GM21619 (cell line): Measurements from ENCODE around the gene SEMA5A.

Experiments
- ATAC-seq: cut with Tn5 transposase; IDR thresholded peaks from one replicate; pipeline ENCODE4 v1.9.1; 2021; ENCODE audit not compliant: unreplicated experiment

SEMA5A gene

DNA sequence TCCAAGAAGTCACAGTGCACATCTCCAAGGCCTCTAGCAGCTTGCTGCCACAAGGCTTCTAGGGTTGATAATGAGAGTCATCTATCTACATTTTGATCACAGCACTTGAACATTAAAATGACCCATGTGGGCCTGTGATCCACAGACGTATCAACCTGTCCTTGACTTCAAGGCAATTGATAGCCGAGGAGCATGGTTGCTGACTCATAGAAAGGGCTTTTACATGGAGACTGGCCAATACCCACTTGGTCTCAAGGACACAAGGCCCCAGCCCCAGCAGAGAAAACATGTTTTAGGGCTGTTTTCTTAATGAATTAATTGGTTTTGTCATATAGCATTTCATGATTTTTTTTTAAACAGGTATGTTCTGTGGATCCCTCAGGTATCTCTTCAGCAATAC lies 314.0 kb downstream of the SEMA5A start:
- ATAC-seq, result no peak

DNA sequence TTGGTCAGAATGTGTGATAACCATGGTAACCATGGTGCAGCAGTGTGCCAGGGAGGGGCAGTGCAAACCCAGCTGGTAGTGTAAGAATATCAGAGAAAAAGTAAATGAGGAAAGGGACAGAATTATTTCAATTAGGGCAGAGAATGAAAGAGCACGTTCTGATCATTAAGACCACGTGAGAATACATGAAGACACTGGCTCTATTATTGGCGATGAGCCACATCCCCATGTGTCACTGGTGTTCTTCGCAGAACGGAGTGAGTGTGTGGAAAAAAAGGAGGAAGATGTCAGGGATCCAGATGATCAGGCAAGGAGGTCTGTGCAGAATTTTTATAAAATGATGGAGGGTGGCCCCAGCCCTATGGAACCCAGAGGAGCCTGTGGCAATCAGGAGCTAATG lies 315.5 kb downstream of the SEMA5A start:
- no peak for ATAC-seq

DNA sequence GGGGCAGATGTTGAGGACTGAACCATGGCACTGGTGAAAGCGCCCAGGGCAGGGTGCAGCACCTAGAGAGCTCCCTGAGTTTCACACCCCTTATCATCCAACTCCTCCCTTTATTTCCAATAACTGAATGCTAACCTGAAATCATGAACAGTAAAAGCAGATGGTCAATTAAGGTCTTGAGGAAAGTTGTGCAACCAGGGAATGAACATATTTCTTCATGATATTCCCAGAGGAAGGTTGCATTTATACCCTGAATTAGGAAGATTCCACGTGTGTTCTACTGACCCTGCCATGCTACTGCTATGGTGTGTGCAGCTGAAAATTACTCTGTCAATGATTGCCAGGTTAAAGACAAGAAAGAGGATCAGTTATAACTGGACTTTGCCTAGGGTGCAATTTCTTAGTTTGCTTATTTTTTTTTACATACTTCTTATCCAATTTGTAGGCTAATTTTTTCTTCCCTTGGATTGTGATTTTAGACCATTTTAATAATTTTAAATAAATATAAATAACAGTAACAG lies 319.8 kb downstream of the SEMA5A start:
- ATAC-seq, result no peak

DNA sequence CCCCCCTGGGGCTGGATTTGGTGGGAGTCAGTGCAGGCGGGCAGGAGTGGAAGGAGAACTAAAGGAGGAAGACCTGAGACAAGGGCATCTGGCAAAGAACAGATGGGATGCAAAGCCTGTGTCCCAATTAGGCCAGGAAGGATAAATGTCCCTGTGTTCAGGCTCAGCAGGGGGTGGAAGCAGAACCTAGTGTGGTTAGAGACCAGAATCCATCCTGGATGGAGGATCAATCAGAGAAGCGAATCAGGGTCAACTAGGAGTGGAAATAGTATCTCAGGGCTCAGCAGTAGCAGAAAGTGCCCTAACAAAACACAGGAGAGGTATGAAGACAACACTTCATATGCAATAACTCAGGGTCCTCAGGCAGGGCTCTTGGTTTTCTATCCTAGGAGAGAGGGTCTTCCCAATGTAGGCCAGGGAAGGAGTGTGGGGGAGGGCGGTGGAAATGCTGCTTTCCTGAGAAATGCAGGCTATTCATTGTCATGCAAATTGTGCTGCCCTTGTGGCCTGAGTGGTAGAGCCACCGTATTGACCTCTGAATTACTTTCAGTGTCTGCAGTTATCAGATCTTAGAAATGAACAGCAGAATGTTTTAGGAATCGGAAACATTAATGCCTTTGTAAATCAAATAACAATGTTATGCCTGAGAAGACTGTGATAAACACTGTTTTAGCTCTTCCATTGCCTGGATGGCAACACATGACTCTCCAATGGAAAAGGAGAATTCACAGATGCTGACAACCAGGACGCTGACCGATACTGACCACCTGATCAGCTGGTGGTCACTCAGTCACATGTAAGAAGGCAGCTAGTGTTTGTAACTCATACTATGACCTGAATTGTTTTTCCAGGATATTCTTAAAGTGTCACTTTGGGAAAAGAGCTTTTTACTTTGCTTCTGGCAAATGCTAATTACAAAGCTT lies 323.6 kb downstream of the SEMA5A start:
- ATAC-seq, result no peak

DNA sequence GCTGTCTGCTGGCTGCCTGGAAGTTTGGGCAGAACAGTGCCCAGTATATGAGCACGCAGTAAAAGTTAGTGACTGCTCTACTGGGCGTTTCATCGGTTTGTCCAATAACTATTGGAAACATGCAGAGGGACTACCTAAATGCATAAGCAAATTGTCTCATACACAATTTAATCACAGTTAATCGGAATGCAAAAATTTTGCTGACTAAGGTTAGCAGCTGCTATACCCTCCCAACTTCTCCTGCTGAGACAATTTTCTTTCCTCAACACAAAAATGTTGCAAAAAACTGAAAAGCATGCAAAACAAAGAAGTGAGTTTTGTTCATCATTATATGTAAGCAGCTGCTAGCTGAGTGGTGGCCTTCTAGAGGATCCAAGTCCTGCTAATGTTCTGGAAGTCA lies 327.5 kb downstream of the SEMA5A start:
- ATAC-seq, result no peak

DNA sequence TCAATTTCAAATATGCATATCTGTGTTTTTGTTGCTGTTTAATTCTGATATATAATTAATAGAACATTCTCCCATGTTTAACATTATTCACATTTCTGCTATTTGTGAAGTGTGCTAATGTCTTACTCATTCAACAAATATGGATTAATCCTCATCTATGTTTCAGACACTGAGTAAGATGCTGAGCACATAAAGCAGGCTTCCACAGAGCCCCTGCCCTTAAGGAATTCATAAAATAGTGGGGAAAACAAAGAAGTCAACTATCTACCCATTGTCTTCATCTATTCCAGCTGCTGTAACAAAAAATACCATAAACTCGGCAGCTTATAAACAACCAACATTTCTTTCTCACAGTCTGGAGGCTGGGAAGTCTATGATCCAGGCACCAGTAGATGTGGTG lies 333.3 kb downstream of the SEMA5A start:
- no peak for ATAC-seq

DNA sequence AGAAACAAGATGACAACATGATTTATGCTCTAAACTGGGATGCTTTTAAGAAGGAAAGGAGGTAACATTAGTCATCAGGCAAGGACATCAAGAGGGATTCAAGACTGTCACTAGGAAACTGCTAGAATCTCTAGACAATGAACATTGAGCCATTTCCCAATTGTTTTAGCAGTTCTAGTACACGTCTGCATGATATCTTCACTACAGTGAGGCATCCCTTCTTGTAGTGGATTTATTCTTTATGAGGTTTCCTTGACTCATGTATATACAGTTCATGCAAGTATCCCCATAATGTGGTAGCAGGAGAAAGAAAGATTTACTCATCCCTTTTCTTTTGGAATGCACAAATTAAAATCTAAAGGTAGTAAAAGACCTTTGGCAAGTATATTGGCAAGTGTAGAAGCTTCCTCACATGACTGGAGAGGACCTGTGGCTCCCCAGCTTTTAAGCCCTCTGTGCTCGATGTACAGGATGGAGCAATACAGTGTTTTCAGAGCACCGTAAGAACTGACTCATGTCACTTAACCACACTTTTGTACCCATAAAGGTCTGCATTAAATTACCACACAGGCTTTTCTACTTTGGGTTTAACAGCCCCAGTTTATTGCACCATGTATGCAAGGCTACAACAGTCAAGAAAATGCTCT lies 335.9 kb downstream of the SEMA5A start:
- ATAC-seq, result no peak

DNA sequence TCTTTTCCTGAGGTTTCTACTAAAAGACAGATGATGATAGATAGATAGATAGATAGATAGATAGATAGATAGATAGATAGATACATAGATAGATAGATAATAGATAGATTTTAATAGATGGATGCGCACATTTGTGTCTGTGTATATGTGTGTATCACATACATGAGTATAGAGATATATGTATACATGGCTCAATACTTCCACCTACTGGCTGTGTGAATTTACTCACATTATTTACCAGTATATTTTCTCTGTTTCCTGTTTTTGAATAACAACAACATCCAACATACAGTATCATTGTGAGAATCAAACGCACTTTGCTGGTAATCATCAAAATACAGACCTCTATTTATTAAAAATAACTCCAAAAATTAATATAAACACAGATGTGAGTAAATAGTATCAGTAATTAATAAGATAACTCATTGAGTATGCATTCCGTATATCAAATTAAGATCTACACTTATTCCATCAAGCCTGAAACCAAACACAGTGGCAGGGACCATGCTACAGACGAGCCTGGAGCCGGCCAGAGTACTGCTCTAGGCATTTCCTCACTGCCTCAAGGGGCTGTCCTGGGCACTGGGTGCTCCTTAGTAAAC lies 338.0 kb downstream of the SEMA5A start:
- no peak for ATAC-seq

DNA sequence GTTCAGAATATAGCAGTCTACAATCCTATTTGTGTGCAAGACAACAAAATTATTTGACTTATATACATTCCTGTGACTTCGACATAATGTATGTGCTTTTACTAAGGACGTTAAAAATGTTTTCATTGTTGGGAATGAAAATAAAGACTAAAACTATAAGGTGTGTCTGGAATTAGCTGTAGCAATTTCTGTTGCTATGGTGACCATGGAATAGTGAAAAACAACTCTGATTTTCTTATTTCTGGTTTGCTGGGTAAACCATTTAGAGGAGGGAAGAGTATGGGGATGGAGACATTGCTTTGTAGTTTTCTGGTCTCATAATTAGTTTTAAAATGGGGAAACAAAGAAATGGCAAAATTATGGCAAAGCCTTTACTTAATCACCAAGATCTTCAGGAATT lies 343.2 kb downstream of the SEMA5A start:
- no peak for ATAC-seq

DNA sequence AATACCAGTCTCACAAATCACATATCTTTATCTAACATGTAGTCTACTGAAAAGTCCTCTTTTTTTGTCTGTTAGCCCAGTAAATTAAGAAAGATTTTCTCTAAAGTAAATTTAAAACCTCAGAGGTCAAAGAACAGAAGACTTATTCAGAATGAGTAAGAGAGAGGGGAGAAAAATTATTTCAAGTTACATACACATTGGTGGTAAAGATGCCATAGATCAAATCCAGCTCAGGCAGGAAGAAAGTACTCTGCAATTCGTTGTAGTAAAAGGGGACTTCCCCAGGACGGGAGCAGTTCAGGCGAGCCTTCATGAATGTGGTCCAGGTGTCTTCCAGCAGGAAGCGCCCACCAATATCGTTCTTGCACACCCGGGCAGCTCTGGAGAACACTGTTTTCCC lies 344.1 kb downstream of the SEMA5A start:
- no peak for ATAC-seq

DNA sequence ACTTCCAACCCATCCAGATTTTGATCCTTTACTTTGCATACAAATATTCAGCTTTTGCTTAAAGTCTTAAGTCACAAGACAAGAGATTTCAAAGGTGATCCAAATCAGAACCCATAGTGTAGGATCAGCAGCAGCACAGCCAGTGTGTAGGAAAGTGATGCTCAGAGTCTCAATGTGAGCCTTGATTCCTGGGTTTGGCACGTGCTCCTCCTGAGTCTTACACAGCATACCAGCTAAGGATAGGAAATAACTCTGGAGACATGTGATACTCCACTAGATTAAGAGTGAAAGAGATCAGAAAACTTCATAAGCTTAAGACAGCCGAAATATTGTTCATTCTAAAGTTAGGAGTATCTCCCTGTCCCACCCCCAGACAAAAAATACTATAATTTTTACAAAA lies 344.9 kb downstream of the SEMA5A start:
- no peak for ATAC-seq

DNA sequence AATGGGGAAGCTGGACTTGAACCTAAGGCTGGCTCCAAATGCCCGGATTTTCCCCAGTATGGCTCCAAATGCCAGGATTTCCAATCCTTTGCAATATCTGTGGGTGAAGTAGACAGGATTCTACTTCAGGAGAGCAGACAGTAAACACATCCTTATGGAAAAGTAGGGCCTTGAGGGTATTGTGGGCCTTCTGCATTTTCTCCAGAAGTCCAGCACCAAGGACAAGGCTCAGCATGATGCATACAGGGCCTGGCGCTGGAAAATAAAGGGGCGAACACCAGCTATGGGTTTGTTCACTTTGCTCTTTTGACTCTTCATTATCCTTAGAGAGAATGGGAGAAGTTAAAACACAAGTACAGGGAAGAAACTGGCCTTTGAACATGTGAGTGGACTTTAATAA lies 347.5 kb downstream of the SEMA5A start:
- ATAC-seq, result no peak

DNA sequence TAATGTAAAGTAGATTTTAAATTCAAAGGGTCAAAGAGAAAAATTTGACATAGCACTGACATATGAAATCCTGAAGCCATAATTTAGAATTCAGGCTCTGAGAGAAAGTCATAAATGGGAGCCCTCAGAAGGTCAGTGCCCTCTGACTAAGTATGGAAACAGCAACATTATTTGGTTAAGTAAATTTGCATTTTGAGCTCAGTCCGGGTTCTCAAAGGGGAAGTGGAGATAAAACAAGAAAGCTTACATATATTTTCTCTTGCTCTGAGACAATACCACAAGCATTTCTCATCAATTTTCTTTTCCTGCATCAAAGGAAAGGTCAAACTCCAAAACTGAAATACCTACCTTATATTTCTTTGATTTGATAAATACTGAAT lies 348.0 kb downstream of the SEMA5A start:
- ATAC-seq, result peak; percentile 98

DNA sequence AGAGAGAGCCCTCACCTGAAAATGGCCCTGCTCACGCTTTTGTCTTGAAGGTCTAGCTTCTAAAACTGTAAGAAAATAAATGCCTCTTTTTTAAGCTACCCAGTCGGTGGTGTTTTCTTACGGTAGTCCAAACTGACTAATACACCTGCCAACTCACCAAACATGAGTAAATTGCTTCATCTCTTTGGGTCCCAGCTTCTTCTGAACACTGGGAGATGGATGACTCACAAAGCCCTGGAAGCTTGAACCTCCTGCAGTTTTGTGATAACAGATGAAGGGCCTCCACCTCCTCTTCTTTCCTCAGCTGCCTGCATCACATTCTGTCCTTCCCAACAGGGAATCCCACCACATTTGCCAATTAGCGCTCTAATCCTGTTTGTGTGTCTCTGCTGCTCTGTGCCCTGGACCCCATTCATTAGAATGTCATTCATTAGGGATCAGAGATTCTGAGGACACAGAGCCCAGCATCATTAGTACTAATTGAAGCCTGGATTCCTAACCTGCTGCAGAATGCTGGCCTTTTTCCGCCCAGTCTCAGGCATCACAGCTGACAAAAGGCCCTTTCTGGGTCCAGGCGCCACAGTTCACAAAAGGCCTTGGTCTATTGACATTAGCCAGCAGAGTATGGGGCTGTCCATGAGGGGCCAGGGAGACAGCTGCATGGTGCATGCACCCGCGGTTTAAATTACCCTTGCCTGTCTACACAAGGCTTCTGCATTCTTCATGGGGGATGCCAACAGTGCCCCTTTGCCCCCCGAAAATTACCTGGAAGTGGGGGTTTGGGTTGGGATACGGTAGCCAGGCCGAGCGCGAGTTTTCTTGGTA lies 349.3 kb downstream of the SEMA5A start:
- no peak for ATAC-seq

DNA sequence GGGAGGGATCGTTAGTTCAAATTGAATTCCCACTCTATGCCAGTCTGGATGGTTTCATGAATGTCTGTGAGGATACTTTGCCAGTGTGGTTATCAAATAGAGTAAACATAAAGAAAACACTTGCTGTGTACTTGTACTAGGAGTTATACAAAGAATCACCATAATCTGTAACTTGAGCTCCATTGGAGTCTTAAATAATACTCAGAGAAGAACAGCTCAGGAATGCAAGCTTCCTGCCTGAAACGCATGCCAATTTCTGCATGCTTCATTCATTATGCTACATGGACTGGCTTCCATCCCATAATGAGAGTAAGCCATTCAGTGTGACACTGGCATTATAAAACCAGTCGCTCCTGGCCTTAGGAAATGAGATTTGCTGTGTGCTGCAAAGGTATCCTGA lies 351.4 kb downstream of the SEMA5A start:
- ATAC-seq, result no peak

DNA sequence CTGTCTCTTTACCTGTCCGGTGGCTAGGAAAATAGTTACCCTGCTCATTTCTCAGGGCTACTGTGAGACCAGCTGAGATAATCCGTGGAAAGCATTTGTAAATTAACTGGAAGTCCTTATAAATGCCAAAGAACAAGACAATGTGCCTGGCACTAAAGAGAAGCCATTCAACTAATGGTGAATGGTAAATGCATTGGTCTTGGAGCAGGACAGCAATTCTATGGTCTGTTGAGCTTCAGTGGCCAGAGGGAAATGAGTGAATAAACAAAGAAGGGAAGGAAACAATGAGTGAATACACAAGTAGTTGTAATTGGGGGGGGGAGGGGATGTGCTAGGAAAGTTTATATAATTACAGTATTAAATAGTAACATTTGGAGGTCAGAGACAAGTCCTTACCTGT lies 353.6 kb downstream of the SEMA5A start:
- no peak for ATAC-seq

DNA sequence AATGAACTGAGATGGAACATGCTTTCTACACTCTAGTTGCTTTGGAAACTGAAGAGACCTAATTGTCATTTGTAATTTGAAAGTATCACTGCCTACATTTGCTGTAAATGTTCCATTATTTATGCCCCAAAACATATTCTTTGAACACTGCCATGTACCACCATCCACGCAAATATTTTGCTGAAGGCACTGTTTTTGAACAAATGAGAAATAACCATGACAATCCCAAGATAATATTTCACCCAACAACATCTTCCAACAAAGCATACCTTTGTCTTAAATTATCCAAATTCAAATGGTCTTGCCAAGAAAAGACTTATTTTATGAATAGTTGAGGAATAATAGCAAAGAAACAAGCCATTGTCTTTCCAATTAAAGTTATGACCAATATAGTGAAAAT lies 356.2 kb downstream of the SEMA5A start:
- ATAC-seq, result no peak

DNA sequence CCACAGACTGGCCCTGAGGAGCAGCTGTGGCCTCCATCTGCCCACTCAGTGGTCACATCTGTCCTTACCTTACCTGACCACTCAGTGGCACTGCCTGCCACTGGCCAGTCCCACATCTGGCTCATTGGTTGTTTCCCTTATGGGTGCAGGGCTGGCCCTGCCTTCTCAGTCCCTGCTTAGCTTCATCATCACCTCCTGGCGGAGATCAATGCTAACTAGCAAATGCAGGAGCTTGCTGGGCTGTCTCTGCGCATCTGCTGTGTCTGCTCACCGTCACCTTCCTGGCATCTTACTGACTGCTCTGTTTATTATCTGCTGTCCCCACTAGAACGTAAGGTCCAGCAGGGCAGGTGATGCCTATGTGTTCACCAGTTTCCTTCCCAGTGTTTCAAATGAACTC lies 356.9 kb downstream of the SEMA5A start:
- ATAC-seq, result no peak

DNA sequence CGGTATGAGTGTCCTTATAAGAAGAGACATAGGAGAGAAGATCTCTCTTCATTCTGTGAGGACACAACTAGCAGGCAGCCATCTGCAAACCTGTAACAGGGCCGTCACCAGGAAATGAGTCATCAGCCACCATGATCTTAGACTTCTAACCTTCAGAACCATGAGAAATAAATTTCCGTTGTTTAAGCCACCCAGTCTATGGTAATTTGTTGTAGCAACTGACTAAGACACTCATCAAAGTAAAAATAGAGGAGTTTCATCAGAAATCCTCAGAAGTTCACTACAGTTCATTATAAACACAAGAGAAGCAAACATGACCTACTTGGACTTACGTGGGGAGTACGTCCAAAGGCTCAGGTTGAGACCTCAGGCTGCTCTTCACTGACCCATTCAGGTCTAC lies 357.7 kb downstream of the SEMA5A start:
- no peak for ATAC-seq

DNA sequence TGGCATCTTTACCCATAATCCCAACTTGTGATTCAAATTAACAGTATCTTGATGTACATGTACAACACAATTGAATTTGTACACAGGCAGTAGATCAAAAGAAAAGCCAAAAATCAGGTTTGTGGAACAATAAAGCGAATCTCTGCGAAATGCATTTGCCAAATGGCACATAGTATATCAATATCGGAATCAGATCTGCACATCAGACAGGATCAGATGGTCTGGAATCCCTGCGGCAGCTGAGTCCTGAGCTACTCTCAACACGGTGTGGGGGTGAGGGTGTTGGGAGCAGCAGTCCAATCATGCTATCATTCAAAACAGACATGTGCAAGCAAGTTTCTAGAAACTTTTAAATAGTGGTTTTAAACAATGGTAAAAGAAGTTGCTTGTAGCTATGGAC lies 358.3 kb downstream of the SEMA5A start:
- no peak for ATAC-seq

DNA sequence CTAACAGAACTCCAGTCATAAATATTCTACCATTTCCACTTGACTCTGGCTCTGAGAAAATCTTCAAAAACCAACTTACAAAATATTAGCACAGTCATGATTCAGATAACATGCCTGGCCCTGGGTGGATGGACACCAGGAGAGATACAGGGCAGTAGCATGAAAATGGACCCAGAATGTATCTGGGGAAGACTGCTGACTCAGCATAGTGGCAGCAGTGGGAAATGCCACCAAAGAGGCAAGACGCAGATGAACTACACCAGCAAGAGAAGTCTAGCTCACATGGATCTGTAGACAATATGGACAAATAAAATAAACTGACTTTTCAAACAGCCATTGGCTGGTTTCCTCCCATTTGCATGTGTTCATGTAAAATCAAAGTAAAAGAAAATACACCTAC lies 359.8 kb downstream of the SEMA5A start:
- ATAC-seq, result no peak
